HCT116 (cell line): Measurements from ENCODE around the gene OLA1. TPM values are rescaled to one million over a fixed set of nuclear protein-coding genes. Genes with fewer than 3 reads are reported as not detected.

ENCODE experiments used
- ATAC-seq: fragments of 200-7000 bp; cut with Tn5 transposase; 2 replicates; pipeline ENCODE4 v1.9.1; 2020; ENCODE audit warnings: mild to moderate bottlenecking, moderate library complexity
- Bru-seq: library from RNA; stranded (reverse); fragments of 400-500 nt; gene quantifications from one replicate; lab custom pipeline; 2021; lab: Mats Ljungman, UMichigan
- BruChase-seq, 2 experiments: library from RNA; stranded (reverse); fragments of 400-500 nt; gene quantifications; one replicate each; lab custom pipeline; 2021; lab: Mats Ljungman, UMichigan
- BruUV-seq: library from RNA; stranded (reverse); fragments of 400-500 nt; replicated peaks from 2 replicates; lab custom pipeline; 2021; lab: Mats Ljungman, UMichigan
- CTCF ChIA-PET: fragments of 300-600 bp; sonication (Branson Sonifier 250); formaldehyde crosslinking; loops from one replicate; lab custom pipeline; 2021; ENCODE audit warnings: antibody characterized with exemption; lab: Charles Lee
- POLR2A ChIA-PET: fragments of 300-600, 350-600 bp; sonication (Branson Sonifier 250); formaldehyde crosslinking; loops from one replicate; lab custom pipeline; 2021; ENCODE audit warnings: antibody characterized with exemption; lab: Charles Lee
- RAD21 ChIA-PET, 2 experiments: fragments of 300-600 bp; sonication (Branson Sonifier 250); formaldehyde crosslinking; loops; one replicate each; lab custom pipeline; 2023; ENCODE audit warnings: low total read pairs in 2 of 2; ENCODE audit not compliant: uncharacterized antibody in 2 of 2, unreplicated experiment in 2 of 2, low non-redundant PET in 1 of 2; lab: Charles Lee
- DNase-seq: peaks from one replicate; pipeline ENCODE4 v3.0.0-alpha.2; 2010; ENCODE audit warnings: low read depth, low spot score
- H2AFZ ChIP-seq: fragments of 200-600 bp; shearing (Covaris generic), sonication (generic); 2 replicates; pipeline ENCODE4 v1.6.1; 2017; ENCODE audit warnings: low read depth, mixed run types, mixed read lengths, antibody characterized with exemption, low read length; ENCODE audit not compliant: poor library complexity, severe bottlenecking
- H3K27ac ChIP-seq: 2 replicates; pipeline ENCODE4 v1.5.1; 2012; ENCODE audit warnings: low read depth, low read length
- H3K27me3 ChIP-seq: fragments of 200-600 bp; sonication (generic); 2 replicates; pipeline ENCODE4 v1.6.1; 2016; ENCODE audit warnings: mixed run types, low read length, mixed read lengths; ENCODE audit not compliant: insufficient read depth
- H3K36me3 ChIP-seq, 2 experiments: fragments of 200-500 bp in 1 of 2; fragments of 200-600 bp in 1 of 2; sonication (Bioruptor generic) in 1 of 2; sonication (generic) in 1 of 2; 2 replicates each; pipeline versions ENCODE4 v1.5.1 to v1.6.1; 2014 to 2016; ENCODE audit warnings: low read length in 2 of 2, inconsistent platforms in 1 of 2, mixed read lengths in 1 of 2, mixed run types in 1 of 2; ENCODE audit not compliant: insufficient read depth in 2 of 2, control insufficient read depth in 1 of 2
- H3K4me1 ChIP-seq, 2 experiments: fragments of 200-600 bp in 1 of 2; sonication (generic) in 1 of 2; 2 replicates each; pipeline versions ENCODE4 v1.5.1 to v1.6.1; 2012 to 2017; ENCODE audit warnings: low read length in 2 of 2, inconsistent platforms in 1 of 2, mild to moderate bottlenecking in 1 of 2, mixed read lengths in 1 of 2, mixed run types in 1 of 2, moderate library complexity in 1 of 2; ENCODE audit not compliant: insufficient read depth in 2 of 2, control insufficient read depth in 1 of 2
- H3K4me2 ChIP-seq: fragments of 200-600 bp; sonication (generic); 2 replicates; pipeline ENCODE4 v1.6.1; 2017; ENCODE audit warnings: mixed run types, low read length, mixed read lengths
- H3K4me3 ChIP-seq, 2 experiments: fragments of 200-600 bp in 1 of 2; sonication (generic) in 1 of 2; replicated peaks in 1 of 2; 2 replicates each; pipeline ENCODE4 v1.5.1; 2011 to 2016; ENCODE audit warnings: low read length in 2 of 2, control low read depth in 1 of 2, low read depth in 1 of 2, mild to moderate bottlenecking in 1 of 2, mixed read lengths in 1 of 2, mixed run types in 1 of 2
- H3K79me2 ChIP-seq: fragments of 200-600 bp; sonication (generic); 2 replicates; pipeline ENCODE4 v1.6.1; 2017; ENCODE audit warnings: mild to moderate bottlenecking, mixed run types, low read length, moderate library complexity, mixed read lengths; ENCODE audit not compliant: insufficient read depth
- H3K9ac ChIP-seq: fragments of 200-600 bp; sonication (generic); 2 replicates; pipeline ENCODE4 v1.6.1; 2016; ENCODE audit warnings: low read length, mixed read lengths
- H3K9me2 ChIP-seq: fragments of 200-600 bp; sonication (generic), shearing (Covaris generic); 2 replicates; pipeline ENCODE4 v1.6.1; 2017; ENCODE audit warnings: mixed run types, mild to moderate bottlenecking, moderate library complexity; ENCODE audit not compliant: insufficient read depth
- H3K9me3 ChIP-seq, 2 experiments: fragments of 200-500 bp in 1 of 2; fragments of 200-600 bp in 1 of 2; sonication (Bioruptor generic) in 1 of 2; sonication (generic) in 1 of 2; 2 replicates each; pipeline ENCODE4 v1.6.1; 2014 to 2017; ENCODE audit warnings: low read length in 2 of 2, mixed read lengths in 2 of 2, inconsistent platforms in 1 of 2, low read depth in 1 of 2, mild to moderate bottlenecking in 1 of 2, mixed run types in 1 of 2, moderate library complexity in 1 of 2; ENCODE audit not compliant: control insufficient read depth in 1 of 2, insufficient read depth in 1 of 2
- H4K20me1 ChIP-seq: fragments of 200-600 bp; sonication (generic), shearing (Covaris generic); 2 replicates; pipeline ENCODE4 v1.6.1; 2017; ENCODE audit warnings: mixed run types, mild to moderate bottlenecking, moderate library complexity; ENCODE audit not compliant: insufficient read depth
- CEBPB ChIP-seq: IDR thresholded peaks from 2 replicates; pipeline ENCODE4 v1.6.1; 2012; ENCODE audit warnings: low read depth
- EGR1 ChIP-seq: IDR thresholded peaks from 2 replicates; pipeline ENCODE4 v1.6.1; 2012; ENCODE audit warnings: low read depth
- POLR2A ChIP-seq: IDR thresholded peaks from 2 replicates; pipeline ENCODE4 v1.7.0; 2011; ENCODE audit warnings: borderline replicate concordance; ENCODE audit not compliant: insufficient read depth, insufficient read length; ENCODE audit errors: extremely low read depth
- POLR2AphosphoS5 ChIP-seq: IDR thresholded peaks from 2 replicates; pipeline ENCODE4 v1.6.1; 2011; ENCODE audit warnings: mild to moderate bottlenecking, low read depth, low read length, moderate library complexity
- SIN3A ChIP-seq: IDR thresholded peaks from 2 replicates; pipeline ENCODE4 v1.6.1; 2012; ENCODE audit warnings: low read depth
- SP1 ChIP-seq: IDR thresholded peaks from 2 replicates; pipeline ENCODE4 v1.6.1; 2012; ENCODE audit warnings: low read depth
- TCF7L2 ChIP-seq: IDR thresholded peaks from 2 replicates; pipeline ENCODE4 v1.7.0; 2011; ENCODE audit warnings: borderline replicate concordance, inconsistent platforms; ENCODE audit not compliant: insufficient read depth, insufficient read length; ENCODE audit errors: extremely low read depth
- YY1 ChIP-seq: IDR thresholded peaks from 2 replicates; pipeline ENCODE4 v1.6.1; 2011; ENCODE audit warnings: low read length, low read depth, moderate library complexity, mild to moderate bottlenecking; ENCODE audit not compliant: insufficient replicate concordance; ENCODE audit errors: extremely low read depth
- ZFX ChIP-seq: fragments of 450-650 bp; IDR thresholded peaks from 2 replicates; pipeline ENCODE4 v1.6.1; 2017
- ZNF274 ChIP-seq: fragments of 200-500 bp; sonication (Bioruptor generic); IDR thresholded peaks from 2 replicates; pipeline ENCODE4 v1.6.1; 2014; ENCODE audit warnings: mild to moderate bottlenecking, low read depth, low read length, inconsistent platforms
- intact Hi-C: fragments of 100-400 bp; cut with micrococcal nuclease; formaldehyde crosslinking; loops from 2 replicates; pipeline ENCODE4 v1.10.0; 2022
- long read RNA-seq: library from polyadenylated mRNA; unstranded; transcript quantifications from one replicate; pipeline ENCODE4 v2.0.0, GENCODE V29; 2021; ENCODE audit not compliant: unreplicated experiment
- polyA plus RNA-seq: library from polyadenylated mRNA; unstranded; fragments of >200 nt; gene quantifications from 2 replicates; pipeline ENCODE4 v1.2.1, GENCODE V29; 2012; ENCODE audit warnings: missing spikeins
- total RNA-seq: library from RNA; stranded (reverse); gene quantifications from one replicate; pipeline ENCODE4 v1.2.1, GENCODE V29; 2021; ENCODE audit not compliant: unreplicated experiment
- TF ChIP-seq, protein P1 (sequence below): IDR thresholded peaks from 2 replicates; pipeline ENCODE4 v1.6.1; 2011; ENCODE audit warnings: mild to moderate bottlenecking, low read length, moderate library complexity; ENCODE audit not compliant: insufficient replicate concordance; ENCODE audit errors: extremely low read depth
- TF ChIP-seq, protein P2 (sequence below), 3 experiments: fragments of 200-600 bp in 1 of 3; sonication (generic) in 1 of 3; IDR thresholded peaks in 2 of 3; conservative IDR thresholded peaks in 1 of 3; 2 replicates each; pipeline ENCODE4 v1.5.1; 2012 to 2017; ENCODE audit warnings: low read depth in 2 of 3, low read length in 2 of 3, antibody characterized with exemption in 1 of 3, borderline replicate concordance in 1 of 3, control low read depth in 1 of 3, mild to moderate bottlenecking in 1 of 3, mixed read lengths in 1 of 3, mixed run types in 1 of 3, moderate library complexity in 1 of 3; ENCODE audit not compliant: insufficient read depth in 1 of 3
- TF ChIP-seq, protein P3 (sequence below): IDR thresholded peaks from 2 replicates; pipeline ENCODE4 v1.6.1; 2012
- TF ChIP-seq, protein P4 (sequence below): IDR thresholded peaks from 2 replicates; pipeline ENCODE4 v1.6.1; 2012

OLA1 gene
- total RNA-seq (219 TPM), Bru-seq, nascent RNA (percentile 96 among the genes with signal in this experiment), BruChase-seq, experiment 1, labeled RNA remaining after a 6-hour chase (percentile 84 among the genes with signal in this experiment), BruChase-seq, experiment 2, labeled RNA remaining after a 2-hour chase (percentile 86 among the genes with signal in this experiment)
- 127 and 183 TPM in 2 replicates for polyA plus RNA-seq
- long read RNA-seq, full-length matches to known transcripts = 299 of 408 reads
- long read RNA-seq, partial matches to known transcripts = 15 of 408 reads
- long read RNA-seq, other reads (novel, unspliced or antisense) = 94 of 408 reads

DNA sequence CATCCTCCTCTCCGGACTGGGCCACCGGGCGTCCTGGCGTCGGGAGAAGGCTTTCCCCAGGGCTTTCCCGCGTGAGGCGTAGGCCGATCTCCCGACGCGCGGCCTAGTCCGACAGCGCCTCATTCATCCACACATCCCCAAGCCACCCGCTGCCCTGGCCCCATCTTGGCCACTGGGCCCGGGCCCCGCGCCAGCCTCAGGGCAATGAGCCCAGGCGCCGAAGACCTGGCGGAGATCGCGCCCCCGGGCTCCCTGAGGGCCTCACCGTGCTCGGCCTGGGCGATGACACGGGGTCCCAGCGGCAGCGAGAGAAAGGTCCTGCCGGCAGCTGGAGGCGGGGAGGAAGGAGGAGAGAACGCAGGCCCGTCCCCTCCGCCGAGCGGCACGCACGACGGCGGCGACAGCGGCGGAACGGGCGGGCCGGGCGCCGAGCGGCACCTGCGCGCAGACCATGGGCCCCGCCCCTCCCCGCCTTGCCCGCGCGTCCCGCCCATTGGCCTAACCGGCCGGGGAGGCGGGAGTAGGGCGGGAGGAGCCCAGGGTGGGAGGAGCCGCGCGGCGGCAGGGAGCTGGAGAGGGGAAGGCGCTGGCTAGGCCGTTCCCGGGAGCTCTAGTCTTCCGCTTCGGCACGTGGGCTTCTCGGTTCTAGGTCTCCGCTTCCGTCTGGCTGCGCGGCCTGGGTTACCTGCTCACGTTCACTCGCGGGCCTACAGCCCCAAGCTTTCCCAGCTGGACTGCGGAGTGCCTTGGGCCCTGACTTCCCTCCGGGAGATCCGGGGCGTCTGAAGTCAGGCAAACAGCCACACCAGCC is at the start of gene OLA1:
Gene OLA1, minus strand, starts transcription at position 346 of the 811 bp plus-strand sequence. CDS start 1,717 bp downstream, outside the sequence.
- H3K4me2 ChIP-seq = peak within 1 kb of the TSS; percentile 95
- peaks cover 8% of the 10 kb centered on the region; the same call in 1 of the 2 replicates for H4K20me1 ChIP-seq
- ChIA-PET POLR2A (interaction anchor here (0.6 to 2.0 kb wide), 10 partner anchors 9 to 128 kb away, joined by 3 to 12 read pairs (median 4); no protein-coding TSS in a partner anchor), CTCF (no interaction called here), RAD21 (interaction anchor here in 1 of 2 experiments (1.0 kb wide), 1 partner anchor 93 kb away, joined by 4 read pairs; no protein-coding TSS in a partner anchor)
- H3K27me3 ChIP-seq = no peaks in the 10 kb centered on the region
- H3K27ac ChIP-seq = peak within 1 kb of the TSS; percentile 74
- peaks cover 13 to 28% of the 10 kb centered on the region in 2 experiments for H3K4me1 ChIP-seq
- peaks cover 50% of the 10 kb centered on the region for H3K79me2 ChIP-seq
- DNase-seq = peak; percentile 88
- TF ChIP-seq, protein P1, sequence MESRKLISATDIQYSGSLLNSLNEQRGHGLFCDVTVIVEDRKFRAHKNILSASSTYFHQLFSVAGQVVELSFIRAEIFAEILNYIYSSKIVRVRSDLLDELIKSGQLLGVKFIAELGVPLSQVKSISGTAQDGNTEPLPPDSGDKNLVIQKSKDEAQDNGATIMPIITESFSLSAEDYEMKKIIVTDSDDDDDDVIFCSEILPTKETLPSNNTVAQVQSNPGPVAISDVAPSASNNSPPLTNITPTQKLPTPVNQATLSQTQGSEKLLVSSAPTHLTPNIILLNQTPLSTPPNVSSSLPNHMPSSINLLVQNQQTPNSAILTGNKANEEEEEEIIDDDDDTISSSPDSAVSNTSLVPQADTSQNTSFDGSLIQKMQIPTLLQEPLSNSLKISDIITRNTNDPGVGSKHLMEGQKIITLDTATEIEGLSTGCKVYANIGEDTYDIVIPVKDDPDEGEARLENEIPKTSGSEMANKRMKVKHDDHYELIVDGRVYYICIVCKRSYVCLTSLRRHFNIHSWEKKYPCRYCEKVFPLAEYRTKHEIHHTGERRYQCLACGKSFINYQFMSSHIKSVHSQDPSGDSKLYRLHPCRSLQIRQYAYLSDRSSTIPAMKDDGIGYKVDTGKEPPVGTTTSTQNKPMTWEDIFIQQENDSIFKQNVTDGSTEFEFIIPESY = peak; percentile 6
- no peak for TF ChIP-seq EGR1
- peak; percentile 99 for TF ChIP-seq ZFX
- TF ChIP-seq CEBPB = no peak
- TF ChIP-seq SIN3A = peak; percentile 81
- TF ChIP-seq ZNF274 = no peak
- TF ChIP-seq, protein P2, sequence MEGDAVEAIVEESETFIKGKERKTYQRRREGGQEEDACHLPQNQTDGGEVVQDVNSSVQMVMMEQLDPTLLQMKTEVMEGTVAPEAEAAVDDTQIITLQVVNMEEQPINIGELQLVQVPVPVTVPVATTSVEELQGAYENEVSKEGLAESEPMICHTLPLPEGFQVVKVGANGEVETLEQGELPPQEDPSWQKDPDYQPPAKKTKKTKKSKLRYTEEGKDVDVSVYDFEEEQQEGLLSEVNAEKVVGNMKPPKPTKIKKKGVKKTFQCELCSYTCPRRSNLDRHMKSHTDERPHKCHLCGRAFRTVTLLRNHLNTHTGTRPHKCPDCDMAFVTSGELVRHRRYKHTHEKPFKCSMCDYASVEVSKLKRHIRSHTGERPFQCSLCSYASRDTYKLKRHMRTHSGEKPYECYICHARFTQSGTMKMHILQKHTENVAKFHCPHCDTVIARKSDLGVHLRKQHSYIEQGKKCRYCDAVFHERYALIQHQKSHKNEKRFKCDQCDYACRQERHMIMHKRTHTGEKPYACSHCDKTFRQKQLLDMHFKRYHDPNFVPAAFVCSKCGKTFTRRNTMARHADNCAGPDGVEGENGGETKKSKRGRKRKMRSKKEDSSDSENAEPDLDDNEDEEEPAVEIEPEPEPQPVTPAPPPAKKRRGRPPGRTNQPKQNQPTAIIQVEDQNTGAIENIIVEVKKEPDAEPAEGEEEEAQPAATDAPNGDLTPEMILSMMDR (IDR thresholded peaks at IDR 0.05 in 2 of 3, conservative IDR thresholded peaks at IDR 0.05 in 1 of 3; ENCODE audit: borderline replicate concordance in 1 of 3, insufficient read depth in 1 of 3, low read depth in 2 of 3, low read length in 2 of 3) = no peak
- TF ChIP-seq YY1 = no peak
- TF ChIP-seq SP1 = peak; percentile 49
- TF ChIP-seq POLR2AphosphoS5 = peak; percentile 99
- peak; percentile 5 for TF ChIP-seq TCF7L2
- TF ChIP-seq, protein P3, sequence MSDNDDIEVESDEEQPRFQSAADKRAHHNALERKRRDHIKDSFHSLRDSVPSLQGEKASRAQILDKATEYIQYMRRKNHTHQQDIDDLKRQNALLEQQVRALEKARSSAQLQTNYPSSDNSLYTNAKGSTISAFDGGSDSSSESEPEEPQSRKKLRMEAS = peak; percentile 97
- TF ChIP-seq POLR2A = peak; percentile 88
- TF ChIP-seq, protein P4, sequence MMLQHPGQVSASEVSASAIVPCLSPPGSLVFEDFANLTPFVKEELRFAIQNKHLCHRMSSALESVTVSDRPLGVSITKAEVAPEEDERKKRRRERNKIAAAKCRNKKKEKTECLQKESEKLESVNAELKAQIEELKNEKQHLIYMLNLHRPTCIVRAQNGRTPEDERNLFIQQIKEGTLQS = no peak
- intact Hi-C loops = loop anchor here (2.0 to 5.0 kb wide), 3 partner anchors 89 to 286 kb away; no protein-coding TSS in a partner anchor
- H3K36me3 ChIP-seq = peaks cover 5 to 23% of the 10 kb centered on the region in 2 experiments; a peak in 2 of 4 replicates
- ATAC-seq = peak; percentile 96
- H3K9me3 ChIP-seq = no peaks in the 10 kb centered on the region
- BruUV-seq = no TSS peak
- no peaks in the 10 kb centered on the region for H3K9me2 ChIP-seq
- H3K9ac ChIP-seq = peak within 1 kb of the TSS; percentile 81
- H2AFZ ChIP-seq = no peak within 1 kb of the TSS
- peak within 1 kb of the TSS; percentile 77 to 91 for H3K4me3 ChIP-seq
